GM21717 (cell line): ENCODE results near the gene HDGFL1.

Source experiments
- ATAC-seq: cut with Tn5 transposase; IDR thresholded peaks from one replicate; pipeline ENCODE4 v1.9.1; 2021; ENCODE audit warnings: mild to moderate bottlenecking, moderate library complexity; ENCODE audit not compliant: unreplicated experiment

HDGFL1 gene

DNA sequence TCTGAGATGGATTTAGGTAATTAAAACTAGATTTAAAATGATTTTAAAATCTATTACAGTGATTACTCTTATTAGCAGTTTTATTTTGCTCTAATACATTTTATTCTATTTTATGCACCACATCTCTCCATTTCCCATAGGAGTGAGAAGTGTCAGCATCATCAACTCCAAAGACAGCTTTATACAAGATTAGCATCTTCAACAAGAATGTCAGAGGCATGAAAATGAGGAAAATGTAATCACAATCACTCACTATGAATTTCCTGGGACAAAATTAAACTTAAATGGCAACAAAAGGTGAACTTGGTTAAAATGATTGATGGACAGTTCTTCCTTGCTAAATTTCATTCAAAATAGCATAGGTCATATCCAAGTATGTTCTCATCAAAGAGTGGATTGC is 19.8 kb downstream of the HDGFL1 start:
- ATAC-seq, result no peak

DNA sequence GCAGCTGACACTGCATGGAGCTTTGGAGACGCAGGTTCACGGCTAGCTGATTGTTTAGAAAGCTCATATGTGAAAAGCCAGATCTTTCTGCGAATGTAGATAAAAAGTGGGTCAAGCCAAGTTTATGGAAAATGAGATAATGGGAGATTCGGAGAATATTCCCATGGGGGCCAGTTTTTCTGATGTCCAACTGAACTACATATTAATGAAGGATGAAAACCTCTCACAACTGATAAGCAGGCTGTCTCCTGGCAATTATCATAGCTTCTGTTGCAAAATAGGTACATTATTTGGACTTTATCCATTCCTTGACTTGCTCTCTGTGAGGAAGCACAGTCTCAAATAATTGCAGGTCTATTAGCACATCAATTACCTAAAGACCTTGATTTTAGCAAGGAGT is 21.1 kb downstream of the HDGFL1 start:
- ATAC-seq, result no peak

DNA sequence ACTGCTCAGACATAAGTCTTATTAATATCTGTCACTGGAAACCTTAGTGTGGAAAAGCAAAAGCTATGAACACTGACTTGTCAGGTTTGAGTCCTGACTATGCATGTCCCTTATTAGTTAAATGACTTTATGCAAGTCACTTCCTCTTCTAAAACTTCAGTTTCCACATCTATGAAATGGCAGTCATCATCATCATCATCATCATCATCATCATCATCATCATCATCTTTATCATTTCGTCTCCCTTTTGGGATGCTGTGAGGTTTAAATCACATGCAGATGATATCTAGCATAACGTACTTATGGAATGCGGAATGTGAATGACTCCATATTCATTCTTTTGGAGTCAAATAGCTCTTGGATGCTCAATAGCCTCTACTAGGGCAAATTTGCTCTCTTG is 24.5 kb downstream of the HDGFL1 start:
- ATAC-seq, result no peak

DNA sequence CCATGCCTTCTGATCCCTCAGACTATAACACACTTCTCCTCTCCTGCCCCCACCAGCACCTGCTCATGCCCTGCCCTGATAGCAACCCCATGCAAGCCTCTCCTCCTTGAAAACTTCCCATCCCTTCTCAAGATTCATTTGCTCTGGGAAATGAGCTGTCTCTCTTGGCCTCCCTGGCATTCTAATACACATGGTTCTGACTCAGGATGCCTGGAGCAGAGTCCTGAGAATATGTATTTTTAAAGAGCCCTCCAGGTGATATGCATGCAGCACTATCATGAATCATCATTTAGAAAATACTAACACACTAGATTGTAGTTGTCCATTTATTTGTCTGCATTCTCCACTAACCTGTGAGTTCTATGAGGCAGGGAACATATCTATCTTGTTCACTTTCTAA is 26.6 kb downstream of the HDGFL1 start:
- no peak for ATAC-seq

DNA sequence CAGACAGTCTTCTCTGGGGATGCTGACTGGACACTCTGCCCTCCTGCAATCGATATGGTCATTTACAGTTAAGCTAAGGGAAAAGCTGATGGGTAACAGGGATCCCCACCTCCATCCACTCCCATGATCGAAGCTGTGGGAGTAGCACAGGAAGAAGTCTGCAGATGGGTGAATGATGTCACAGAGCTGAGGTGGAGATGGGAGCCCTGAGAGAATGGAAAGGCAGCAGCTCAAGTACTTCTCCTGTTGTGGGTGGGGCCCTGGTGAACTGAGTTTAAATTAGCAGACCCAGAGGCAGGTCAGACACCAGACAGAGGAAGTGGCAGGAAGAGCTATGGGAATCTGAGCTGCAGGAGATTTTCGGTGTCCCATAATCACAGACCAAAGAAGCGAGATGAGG is 29.0 kb downstream of the HDGFL1 start:
- ATAC-seq, result no peak

DNA sequence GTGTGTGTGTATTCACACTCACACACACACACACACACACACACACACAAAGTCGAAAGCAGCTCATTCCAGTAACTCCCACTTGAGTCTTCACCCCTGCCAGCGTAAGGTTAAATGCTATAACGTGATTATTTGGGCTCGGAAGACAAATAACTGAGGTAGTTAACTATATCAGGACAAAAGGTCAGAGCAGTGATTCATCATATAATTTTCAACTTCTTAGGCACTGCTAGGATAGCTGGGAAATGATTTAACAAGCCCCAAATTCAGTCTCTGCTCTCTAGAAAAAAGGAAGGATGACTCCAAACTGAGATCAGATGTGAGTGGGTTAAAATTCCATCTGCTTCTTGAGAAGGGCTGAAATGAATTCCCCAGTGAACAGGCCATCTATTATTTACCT is 30.7 kb downstream of the HDGFL1 start:
- ATAC-seq, result no peak

DNA sequence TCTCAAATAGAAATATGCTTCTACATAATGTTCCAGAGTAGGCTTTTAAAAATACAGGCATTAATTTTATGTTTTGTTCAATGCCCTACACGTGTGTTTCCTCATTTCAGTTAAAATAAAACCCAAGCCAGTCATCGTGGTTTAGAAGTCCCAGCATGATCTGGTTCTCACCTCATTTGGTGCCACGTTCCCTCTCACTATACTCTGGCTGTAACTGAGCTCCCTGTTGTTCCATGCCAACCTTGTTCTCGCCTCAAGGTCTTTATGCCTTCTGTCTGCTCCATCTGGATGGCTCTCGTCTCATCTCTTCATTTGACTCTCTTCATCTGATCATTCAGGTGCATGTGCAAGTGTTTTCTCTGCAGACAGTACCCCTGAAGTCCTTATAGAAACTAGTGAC is 32.6 kb downstream of the HDGFL1 start:
- ATAC-seq, result no peak

DNA sequence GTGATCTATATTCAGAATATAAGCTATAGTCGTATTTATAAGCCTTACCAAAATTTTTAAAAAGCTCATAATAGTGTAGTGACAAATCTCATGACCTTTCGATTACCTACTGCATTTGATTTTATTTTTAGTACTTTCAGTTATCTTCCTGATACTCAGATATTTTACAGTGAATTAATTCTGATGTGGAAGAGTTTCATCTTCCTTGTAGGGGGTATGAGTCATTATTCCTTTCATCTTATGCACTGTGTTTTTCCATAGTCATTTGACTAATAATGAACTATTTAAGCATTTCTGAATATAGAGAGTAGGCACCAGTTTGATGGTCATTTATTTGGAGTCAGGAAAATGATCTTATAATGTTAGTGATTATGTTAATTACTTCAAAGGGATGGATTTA is 36.4 kb downstream of the HDGFL1 start:
- ATAC-seq, result no peak

DNA sequence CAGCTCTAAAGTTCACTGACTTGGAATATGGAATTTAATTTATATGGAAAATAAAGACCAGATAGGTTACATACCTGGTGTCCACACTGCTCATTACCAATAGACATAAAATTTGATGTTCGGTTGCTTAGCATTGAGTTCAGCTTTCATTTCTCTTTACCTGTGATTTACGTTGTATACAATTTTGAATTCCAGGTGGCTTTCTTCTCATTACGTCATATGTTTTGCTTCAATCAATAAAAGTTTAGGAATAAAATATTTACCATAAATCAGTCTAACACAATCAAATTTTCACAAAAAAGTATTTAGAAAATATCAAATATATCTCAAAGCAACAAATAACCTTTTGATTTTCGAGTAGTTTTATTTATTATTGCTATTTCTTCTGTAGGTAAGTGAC is 40.8 kb downstream of the HDGFL1 start:
- no peak for ATAC-seq

DNA sequence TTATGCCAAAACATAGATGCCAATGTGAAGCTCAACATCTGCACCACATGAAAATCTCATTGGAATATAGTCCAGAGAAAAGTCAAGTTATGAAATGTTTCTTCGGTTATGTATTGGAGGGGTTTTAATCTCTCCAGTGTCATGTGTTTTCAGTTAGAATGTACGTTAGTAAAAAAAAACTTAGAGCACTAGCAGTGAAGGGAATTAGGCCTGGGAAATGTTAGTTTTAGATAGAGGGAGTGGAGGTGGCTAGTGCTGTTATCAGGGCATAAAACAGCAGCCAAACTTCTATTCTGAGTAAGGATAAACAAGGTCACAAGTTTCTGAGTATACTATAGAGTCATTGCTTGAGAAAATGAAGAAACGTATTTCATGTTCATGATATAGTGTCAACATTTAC is 42.9 kb downstream of the HDGFL1 start:
- ATAC-seq, result no peak

DNA sequence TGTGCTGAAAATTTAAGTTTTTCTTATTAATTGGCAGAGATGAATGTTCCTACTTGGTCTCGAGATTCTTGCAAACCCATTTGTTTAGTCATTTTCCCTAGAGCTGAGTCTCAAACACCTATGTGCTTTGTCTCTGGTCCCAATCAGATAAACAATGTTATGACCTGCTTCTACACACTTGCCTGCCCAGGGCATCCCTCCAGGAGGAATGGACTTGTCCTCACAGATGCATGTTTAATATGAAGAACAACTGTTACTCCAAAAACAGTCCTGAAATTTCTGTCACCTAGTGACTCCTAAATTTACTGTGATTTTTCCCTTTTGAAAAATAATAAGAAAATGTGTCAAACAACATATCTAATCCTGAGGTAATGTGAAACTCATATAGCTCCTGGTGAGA is 43.7 kb downstream of the HDGFL1 start:
- no peak for ATAC-seq

DNA sequence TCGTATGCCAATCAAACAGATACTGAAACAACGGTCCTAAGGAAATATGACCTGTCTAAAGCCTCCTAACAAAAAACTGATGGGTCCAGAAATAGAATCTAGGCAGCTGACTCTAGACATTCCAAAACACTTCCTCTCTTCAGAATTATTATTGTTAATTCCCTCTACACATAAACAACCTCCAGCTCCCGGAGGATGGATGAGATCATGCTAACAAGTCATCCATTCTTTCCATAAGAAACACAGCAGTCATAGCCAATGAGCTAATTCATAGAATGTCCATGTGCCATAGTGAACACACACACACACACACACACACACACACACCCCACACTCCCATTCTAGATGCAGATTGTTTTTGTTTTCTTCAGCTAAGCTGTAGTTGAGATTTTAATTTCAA is 44.3 kb downstream of the HDGFL1 start:
- no peak for ATAC-seq

DNA sequence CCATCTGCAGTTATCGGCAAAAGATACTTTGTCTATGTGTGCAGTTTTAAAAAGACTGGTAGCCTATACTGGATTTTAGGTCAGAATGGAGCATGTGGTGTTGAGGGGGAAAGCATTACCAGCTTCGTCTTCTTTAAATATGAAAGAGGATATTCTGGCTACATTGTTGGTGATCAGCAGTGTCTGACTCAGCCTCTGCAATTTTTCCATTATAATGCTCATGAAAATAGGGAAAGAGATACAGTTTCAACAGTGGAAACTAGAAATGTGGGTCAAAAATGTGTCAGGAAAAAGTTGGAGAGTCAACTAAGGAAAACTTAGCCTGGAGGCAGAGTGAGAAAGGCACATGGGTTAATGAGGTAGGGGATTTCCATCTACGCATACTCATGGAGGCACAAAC is 45.2 kb downstream of the HDGFL1 start:
- ATAC-seq, result no peak

DNA sequence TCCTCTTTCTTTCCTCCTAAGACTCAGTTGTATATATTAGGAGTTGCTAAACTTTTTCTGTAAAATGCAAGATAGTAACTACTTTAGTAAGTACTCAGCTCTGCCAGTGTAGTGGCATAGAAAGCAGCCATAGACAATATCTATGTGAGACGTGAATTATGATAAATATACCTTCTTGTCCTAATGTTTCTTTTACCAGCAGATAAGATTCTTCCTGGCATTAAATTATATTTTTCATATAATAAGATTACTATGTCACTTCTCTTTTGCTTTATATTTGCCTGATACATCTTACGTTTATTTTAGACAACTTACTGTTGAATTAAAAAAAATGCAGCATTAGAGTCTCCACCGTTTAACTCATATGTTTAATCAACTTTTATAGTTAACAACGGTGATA is 51.7 kb downstream of the HDGFL1 start:
- no peak for ATAC-seq
